Hepatic stellate cell (primary cell): ENCODE measurements around the gene TRPM5.

Experiments
- DNase-seq: peaks from one replicate; pipeline ENCODE4 v3.0.0; 2011; ENCODE audit warnings: low spot score

Gene TRPM5

DNA sequence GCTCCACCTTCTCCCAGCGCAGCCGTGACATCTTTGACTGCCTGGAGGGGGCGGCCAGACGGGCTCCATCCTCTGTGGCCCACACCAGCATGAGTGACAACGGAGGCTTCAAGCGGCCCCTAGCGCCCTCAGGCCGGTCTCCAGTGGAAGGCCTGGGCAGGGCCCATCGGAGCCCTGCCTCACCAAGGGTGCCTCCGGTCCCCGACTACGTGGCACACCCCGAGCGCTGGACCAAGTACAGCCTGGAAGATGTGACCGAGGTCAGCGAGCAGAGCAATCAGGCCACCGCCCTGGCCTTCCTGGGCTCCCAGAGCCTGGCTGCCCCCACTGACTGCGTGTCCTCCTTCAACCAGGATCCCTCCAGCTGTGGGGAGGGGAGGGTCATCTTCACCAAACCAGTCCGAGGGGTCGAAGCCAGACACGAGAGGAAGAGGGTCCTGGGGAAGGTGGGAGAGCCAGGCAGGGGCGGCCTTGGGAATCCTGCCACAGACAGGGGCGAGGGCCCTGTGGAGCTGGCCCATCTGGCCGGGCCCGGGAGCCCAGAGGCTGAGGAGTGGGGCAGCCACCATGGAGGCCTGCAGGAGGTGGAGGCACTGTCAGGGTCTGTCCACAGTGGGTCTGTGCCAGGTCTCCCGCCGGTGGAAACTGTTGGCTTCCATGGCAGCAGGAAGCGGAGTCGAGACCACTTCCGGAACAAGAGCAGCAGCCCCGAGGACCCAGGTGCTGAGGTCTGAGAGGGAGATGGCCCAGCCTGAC, 41.2 kb downstream of the TRPM5 start:
- no peak for DNase-seq

DNA sequence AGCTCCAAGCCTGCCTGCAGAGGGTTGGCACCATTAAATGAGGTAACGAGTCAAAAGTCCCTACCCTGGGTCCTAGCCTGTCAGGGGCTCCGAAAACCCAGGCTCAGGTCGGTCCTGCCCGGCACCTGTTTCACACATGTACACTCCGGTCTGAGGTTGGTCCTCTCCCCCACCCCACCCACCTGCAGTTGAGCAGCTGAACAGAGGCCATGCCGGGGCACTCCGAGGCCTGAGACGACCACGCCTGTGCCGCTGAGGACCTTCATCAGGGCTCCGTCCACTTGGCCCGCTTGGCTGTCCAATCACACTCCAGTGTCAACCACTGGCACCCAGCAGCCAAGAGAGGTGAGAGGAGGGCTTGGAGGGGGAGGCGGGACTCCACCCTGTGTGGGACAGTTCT, 42.2 kb downstream of the TRPM5 start:
- no peak for DNase-seq

- no peak for DNase-seq
Measured at GRCh38 chr11:2401436-2401984, 42.8 kb downstream of the TRPM5 start.

GRCh38 chr11:2400762-2401435, 43.4 kb downstream of the TRPM5 start:
- no peak for DNase-seq

GRCh38 chr11:2400069-2400761, 44.1 kb downstream of the TRPM5 start, which contains the start of gene TSSC4:
TSSC4 (plus strand) TSS chr11:2400750; CDS start chr11:2402634, 1,884 bp downstream.
- peak; percentile 100 for DNase-seq

- no peak for DNase-seq
Measured at GRCh38 chr11:2399488-2400068, 44.7 kb downstream of the TRPM5 start.

GRCh38 chr11:2398664-2399355, 45.5 kb downstream of the TRPM5 start:
- DNase-seq, result no peak

- DNase-seq, result no peak
Measured at GRCh38 chr11:2397005-2397404, 47.3 kb downstream of the TRPM5 start.

DNA sequence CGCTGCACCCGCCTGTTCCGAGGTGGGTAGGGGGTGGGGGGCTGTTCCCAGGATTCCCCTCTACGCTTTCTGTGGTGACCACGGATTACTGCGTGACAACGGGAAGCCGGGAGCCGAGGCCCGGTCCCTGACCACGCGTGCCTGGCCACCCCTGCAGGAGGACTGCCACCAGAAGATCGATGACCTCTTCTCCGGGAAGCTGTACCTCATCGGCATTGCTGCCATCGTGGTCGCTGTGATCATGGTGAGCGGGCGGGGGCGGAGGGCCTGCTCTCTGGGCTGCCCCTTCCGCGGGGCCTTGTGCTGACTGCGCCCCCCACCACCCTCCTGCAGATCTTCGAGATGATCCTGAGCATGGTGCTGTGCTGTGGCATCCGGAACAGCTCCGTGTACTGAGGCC, 47.8 kb downstream of the TRPM5 start:
- DNase-seq, result no peak

DNA sequence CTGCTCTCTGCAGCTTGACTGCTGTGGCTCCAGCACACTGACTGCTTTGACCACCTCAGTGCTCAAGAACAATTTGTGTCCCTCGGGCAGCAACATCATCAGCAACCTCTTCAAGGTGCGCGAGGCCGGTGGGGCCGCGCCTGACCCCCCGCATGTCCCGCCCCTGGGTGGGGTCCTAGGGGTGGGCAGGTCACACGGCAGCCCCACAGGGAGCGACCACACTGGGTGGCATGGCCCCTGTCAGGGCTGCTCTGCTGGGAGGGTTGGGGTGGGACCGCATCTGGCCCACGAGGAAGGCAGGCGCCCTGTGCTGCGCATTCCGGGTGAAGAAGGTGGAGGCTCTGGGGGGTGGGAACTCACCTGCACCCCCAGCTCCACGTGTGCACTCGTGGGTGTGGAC, 48.5 kb downstream of the TRPM5 start:
- DNase-seq, result no peak

GRCh38 chr11:2395211-2395730, 49.0 kb downstream of the TRPM5 start:
- DNase-seq, result no peak

DNA sequence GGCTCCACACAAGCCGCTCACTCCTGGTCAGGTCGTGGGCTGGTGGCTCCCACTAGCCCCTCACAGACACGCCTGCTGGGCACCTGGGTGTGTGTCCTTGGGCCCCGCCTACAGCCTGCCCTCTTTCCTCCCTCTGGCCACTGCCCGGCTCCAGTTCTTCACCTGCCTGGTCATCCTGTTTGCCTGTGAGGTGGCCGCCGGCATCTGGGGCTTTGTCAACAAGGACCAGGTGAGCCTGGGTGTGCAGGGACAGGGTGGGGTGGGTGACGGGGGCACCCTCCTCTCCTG, 49.6 kb downstream of the TRPM5 start:
- DNase-seq, result no peak
